GOT3 (cell line): ENCODE results near the gene CD79A.

Experiments used
- DNase-seq: peaks from one replicate; lab custom pipeline; 2025; ENCODE audit warnings: mixed read lengths; lab: John Stamatoyannopoulos, UW

Gene CD79A

GRCh38 chr19:41883821-41884733 is 7.0 kb downstream of the CD79A start:
- peak; percentile 83 for DNase-seq

- no peak for DNase-seq
Observed at GRCh38 chr19:41886761-41887710, 10.0 kb downstream of the CD79A start.

GRCh38 chr19:41887711-41888382 is 10.8 kb downstream of the CD79A start:
- DNase-seq = no peak

DNA sequence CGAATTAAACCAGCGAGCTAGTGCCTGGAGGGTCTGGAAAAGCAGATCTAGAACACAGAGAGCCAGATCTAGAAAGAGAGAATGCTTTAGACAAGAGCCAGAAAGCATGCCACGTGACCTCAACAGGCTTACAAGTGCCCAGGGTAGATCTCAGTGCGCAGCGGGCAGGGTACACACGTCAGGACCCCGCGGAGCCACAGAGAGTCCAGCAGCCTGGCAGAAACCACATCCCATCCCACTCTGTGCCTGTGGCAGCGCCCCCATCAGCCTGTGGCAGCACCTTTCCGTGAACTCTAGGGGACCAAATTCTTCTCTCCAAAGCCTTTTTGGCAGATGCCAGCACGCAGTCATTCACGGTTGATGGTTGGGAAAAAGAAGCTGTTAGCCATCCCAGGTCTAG is 11.8 kb downstream of the CD79A start:
- no peak for DNase-seq

- DNase-seq = no peak
Observed at GRCh38 chr19:41889896-41890295, 12.8 kb downstream of the CD79A start.

GRCh38 chr19:41890936-41891335 is 13.9 kb downstream of the CD79A start:
- no peak for DNase-seq

- DNase-seq = no peak
Observed at GRCh38 chr19:41892173-41892902, 15.3 kb downstream of the CD79A start.

DNA sequence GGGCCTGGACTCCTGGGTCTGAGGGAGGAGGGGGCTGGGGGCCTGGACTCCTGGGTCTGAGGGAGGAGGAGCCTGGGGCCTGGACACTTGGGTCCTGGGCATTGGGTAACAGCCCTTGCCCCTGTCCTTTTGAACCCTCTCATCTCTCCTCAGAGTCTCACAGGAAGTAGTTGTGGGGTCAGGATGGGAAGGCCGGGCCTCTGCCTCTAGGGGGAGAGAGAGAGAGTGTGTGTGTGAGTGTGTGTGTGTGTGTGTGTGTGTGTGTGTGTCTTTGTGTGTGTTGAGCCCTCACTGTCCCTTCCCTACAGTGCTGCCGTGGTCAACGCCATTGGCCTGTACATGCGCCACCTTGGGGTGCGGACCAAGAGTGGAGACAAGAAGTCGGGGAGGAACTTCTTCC is 16.8 kb downstream of the CD79A start:
- DNase-seq = no peak

GRCh38 chr19:41894350-41894749 is 17.3 kb downstream of the CD79A start:
- no peak for DNase-seq

- DNase-seq = no peak
Observed at GRCh38 chr19:41895745-41896580, 18.9 kb downstream of the CD79A start.

GRCh38 chr19:41896581-41896942 is 19.5 kb downstream of the CD79A start:
- DNase-seq = no peak

DNA sequence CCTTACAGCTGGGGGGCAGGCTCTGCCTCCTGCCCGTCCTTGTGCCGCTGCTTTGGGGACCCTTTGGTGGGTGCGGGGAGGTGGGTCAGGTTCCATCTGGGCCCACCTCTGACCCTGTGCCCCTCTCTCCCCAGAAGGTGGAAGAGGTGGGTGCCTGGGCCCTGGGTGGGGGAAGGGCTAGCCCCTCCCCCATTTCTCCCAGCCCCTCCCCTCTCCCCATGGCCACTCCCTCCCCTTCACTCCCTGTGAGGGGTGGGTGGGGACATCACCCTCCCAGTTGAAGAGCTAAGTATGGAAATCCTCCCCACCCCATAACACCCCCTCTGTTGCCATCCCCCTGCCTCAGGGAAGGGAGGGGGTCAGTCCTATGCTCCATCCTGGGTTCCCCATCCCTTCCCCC is 20.1 kb downstream of the CD79A start:
- DNase-seq = no peak

- no peak for DNase-seq
Observed at GRCh38 chr19:41897820-41898219, 20.7 kb downstream of the CD79A start.

- no peak for DNase-seq
Observed at GRCh38 chr19:41898235-41898634, 21.2 kb downstream of the CD79A start.

- no peak for DNase-seq
Observed at GRCh38 chr19:41901707-41902360, 24.8 kb downstream of the CD79A start.

GRCh38 chr19:41902594-41902993 is 25.5 kb downstream of the CD79A start:
- DNase-seq = no peak

GRCh38 chr19:41903193-41903953 is 26.3 kb downstream of the CD79A start:
- DNase-seq = no peak

GRCh38 chr19:41904118-41904870 is 27.2 kb downstream of the CD79A start:
- no peak for DNase-seq
